Duodenal mucosa (tissue), 2 donors: Measurements from ENCODE around the gene ARGFX.
"Not testable (repeated sequence)": the region's sequence is repeated elsewhere in the genome, so short reads cannot be mapped to it uniquely, and the experiment has no call there.

Source experiments
- H3K27ac ChIP-seq: one replicate; pipeline ENCODE4 v1.7.0; 2013; ENCODE audit warnings: low read depth, low read length
- H3K27me3 ChIP-seq, 2 donors: one replicate each; pipeline ENCODE4 v1.7.0; 2013; ENCODE audit warnings: low read length in 2 of 2, control low read depth in 1 of 2; ENCODE audit not compliant: insufficient read depth in 2 of 2, control insufficient read depth in 1 of 2
- H3K36me3 ChIP-seq, 2 donors: one replicate each; pipeline ENCODE4 v1.7.0; 2013; ENCODE audit warnings: low read length in 2 of 2, control low read depth in 1 of 2; ENCODE audit not compliant: insufficient read depth in 2 of 2, control insufficient read depth in 1 of 2
- H3K4me1 ChIP-seq, 2 donors: one replicate each; pipeline ENCODE4 v1.7.0; 2013; ENCODE audit warnings: low read length in 2 of 2, control low read depth in 1 of 2; ENCODE audit not compliant: insufficient read depth in 2 of 2, control insufficient read depth in 1 of 2
- H3K4me3 ChIP-seq, 2 donors: one replicate each; pipeline ENCODE4 v1.7.0; 2013; ENCODE audit warnings: low read length in 2 of 2, low read depth in 1 of 2
- H3K9ac ChIP-seq, 2 donors: one replicate each; pipeline ENCODE4 v1.7.0; 2013; ENCODE audit warnings: low read length in 2 of 2, low read depth in 1 of 2
- H3K9me3 ChIP-seq, 2 donors: one replicate each; pipeline ENCODE4 v1.7.0; 2013; ENCODE audit warnings: low read length in 2 of 2, control low read depth in 1 of 2; ENCODE audit not compliant: control insufficient read depth in 1 of 2

The ARGFX gene

GRCh38 chr3:121598564-121598963, 30.8 kb downstream of the ARGFX start:
- Histone ChIP-seq H3K4me1 (peaks cover 0 to 3% of the 10 kb centered on the region in 2 donors), H3K27ac (no peak overlapping the region)

GRCh38 chr3:121599900-121600299, 32.2 kb downstream of the ARGFX start:
- H3K4me1 ChIP-seq, H3K4me3 ChIP-seq, H3K27me3 ChIP-seq, H3K9ac ChIP-seq, H3K9me3 ChIP-seq, H3K36me3 ChIP-seq, H3K27ac ChIP-seq: not testable (repeated sequence)

More at GRCh38 chr3:121598564-121598963, 30.8 kb downstream of the ARGFX start:
- Histone ChIP-seq H3K9ac (no peak overlapping the region), H3K9me3 (no peaks in the 10 kb centered on the region), H3K27me3 (no peaks in the 10 kb centered on the region), H3K4me3 (no peak overlapping the region), H3K36me3 (no peaks in the 10 kb centered on the region)

- no peak overlapping the region for H3K27ac ChIP-seq
- no peaks in the 10 kb centered on the region for H3K36me3 ChIP-seq
- no peaks in the 10 kb centered on the region for H3K9me3 ChIP-seq
Observed at GRCh38 chr3:121601212-121601812, 33.6 kb downstream of the ARGFX start.

GRCh38 chr3:121604759-121605158, 37.0 kb downstream of the ARGFX start:
- no peaks in the 10 kb centered on the region for H3K4me1 ChIP-seq
- H3K9ac ChIP-seq = no peak overlapping the region
- H3K4me3 ChIP-seq = no peak overlapping the region
- no peaks in the 10 kb centered on the region for H3K36me3 ChIP-seq
- H3K27ac ChIP-seq = no peak overlapping the region
- H3K27me3 ChIP-seq = no peaks in the 10 kb centered on the region
- H3K9me3 ChIP-seq = no peaks in the 10 kb centered on the region

More at GRCh38 chr3:121601212-121601812, 33.6 kb downstream of the ARGFX start:
- Histone ChIP-seq H3K9ac (no peak overlapping the region), H3K4me1 (no peaks in the 10 kb centered on the region), H3K4me3 (no peak overlapping the region), H3K27me3 (no peaks in the 10 kb centered on the region)

GRCh38 chr3:121606106-121606505, 38.4 kb downstream of the ARGFX start:
- H3K4me3 ChIP-seq = no peak overlapping the region
- H3K36me3 ChIP-seq = no peaks in the 10 kb centered on the region
- H3K9ac ChIP-seq = no peak overlapping the region
- no peaks in the 10 kb centered on the region for H3K4me1 ChIP-seq
- H3K27me3 ChIP-seq = no peaks in the 10 kb centered on the region
- H3K27ac ChIP-seq = no peak overlapping the region
- H3K9me3 ChIP-seq = no peaks in the 10 kb centered on the region
